ENCODE measurements around the gene LACRT. TPM values are rescaled to one million over a fixed set of nuclear protein-coding genes. Genes with fewer than 3 reads are reported as not detected.

LACRT gene
- total and polyA plus RNA-seq, 2 of the 4 experiments (the other 2 are of a cell fraction), result not detected

DNA sequence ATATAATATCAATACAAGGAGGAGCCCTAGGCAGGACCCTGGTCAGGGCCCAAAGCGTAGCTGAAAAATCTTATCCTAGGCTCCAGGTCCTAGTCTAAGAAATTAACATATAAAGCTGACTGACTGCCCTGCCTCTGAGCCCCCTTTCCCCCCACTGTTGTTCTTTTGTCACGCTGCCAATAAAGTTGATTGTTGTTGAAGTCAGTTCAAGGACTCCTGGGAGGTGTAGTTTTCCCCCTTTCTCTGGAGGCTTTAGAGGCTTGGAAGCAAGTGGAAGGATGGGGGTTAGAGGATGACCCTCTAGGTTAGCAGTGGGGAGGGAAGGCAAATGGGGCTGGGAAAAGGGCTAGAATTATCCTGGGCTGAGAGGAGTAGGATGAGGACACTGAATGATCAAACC is 49.5 kb downstream of the LACRT start:
- dilution Hi-C loops (cut with HindIII; ENCODE audit: low sequenced_read_pairs, unreplicated experiment), result no loop called here
- Histone ChIP-seq H3K9me1 (ENCODE audit: insufficient read depth, low read length) (no peaks in the 10 kb centered on the region), H4K20me1 (ENCODE audit: insufficient read depth, low read length) (no peaks in the 10 kb centered on the region), H2AFZ (replicated peaks; ENCODE audit: low read length, poor library complexity) (no peak overlapping the region), H2AK9ac (replicated peaks; ENCODE audit: low read depth, low read length, poor library complexity) (no peak overlapping the region), H3K4ac (ENCODE audit: low read depth, low read length) (no peak overlapping the region), H2AK5ac (ENCODE audit: low read depth, low read length) (no peak overlapping the region), H4K8ac (ENCODE audit: low read depth in 2 of 2, low read length in 2 of 2) (no peak overlapping the region), H3K79me1 (ENCODE audit: low read depth in 1 of 2, low read length in 2 of 2) (no peaks in the 10 kb centered on the region), H4K91ac (ENCODE audit: insufficient read depth, low read depth, low read length) (no peak overlapping the region), H2BK5ac (ENCODE audit: low read depth, low read length, poor library complexity, severe bottlenecking) (no peak overlapping the region), H3K27me3 (ENCODE audit: control insufficient read depth, insufficient read depth, low read length) (peaks cover 64% of the 10 kb centered on the region), H3K4me2 (ENCODE audit: low read depth, low read length) (no peak overlapping the region), H3K36me3 (ENCODE audit: control insufficient read depth, insufficient read depth, low read length) (no peaks in the 10 kb centered on the region), H3K9ac (ENCODE audit: low read depth, low read length) (no peak overlapping the region), H3K14ac (replicated peaks; ENCODE audit: low read depth, low read length) (no peak overlapping the region), H3K4me3 (ENCODE audit: insufficient read depth, low read depth, low read length) (no peak overlapping the region), H2BK120ac (ENCODE audit: low read depth, low read length) (no peak overlapping the region), H3K9me3 (ENCODE audit: control insufficient read depth, insufficient read depth, low read length) (no peaks in the 10 kb centered on the region), H4K5ac (ENCODE audit: low read depth, low read length) (no peak overlapping the region), H2BK15ac (ENCODE audit: low read depth, low read length) (no peak overlapping the region), H3K4me1 (ENCODE audit: control insufficient read depth, insufficient read depth, low read length) (no peaks in the 10 kb centered on the region), H3K56ac (ENCODE audit: extremely low read depth, insufficient read depth, low read length) (no peak overlapping the region), H2BK20ac (ENCODE audit: low read depth, low read length) (no peak overlapping the region), H3K27ac (ENCODE audit: insufficient read depth, low read length) (no peak overlapping the region), H3K18ac (ENCODE audit: low read depth, low read length) (no peak overlapping the region), H3K23ac (ENCODE audit: low read depth, low read length) (no peak overlapping the region)
- DNase-seq, result no peak
- intact Hi-C loops (cut with micrococcal nuclease), result no loop called here
- ChIA-PET CTCF (no interaction called here), POLR2A (ENCODE audit: unreplicated experiment) (no interaction called here)
- no peak for ATAC-seq (ENCODE audit: low read depth)
- in situ Hi-C loops (cut with MboI; ENCODE audit: low sequenced_read_pairs), result no loop called here
- TF ChIP-seq NFE2L2 (IDR thresholded peaks at IDR 0.05; ENCODE audit: low read depth, low read length) (no peak), RAD21 (IDR thresholded peaks at IDR 0.05; ENCODE audit: low read length) (no peak), CTCF (conservative IDR thresholded peaks at IDR 0.05; ENCODE audit: low read depth, low read length) (no peak), MAFK (IDR thresholded peaks at IDR 0.05; ENCODE audit: low read depth, low read length) (no peak), USF2 (IDR thresholded peaks at IDR 0.05; ENCODE audit: low read depth, low read length) (no peak), FOS (IDR thresholded peaks at IDR 0.05; ENCODE audit: low read depth, low read length) (no peak), POLR2A (IDR thresholded peaks at IDR 0.05; ENCODE audit: low read depth, low read length) (no peak), BHLHE40 (IDR thresholded peaks at IDR 0.05; ENCODE audit: low read depth, low read length) (no peak), CHD1 (IDR thresholded peaks at IDR 0.05; ENCODE audit: low read depth, low read length) (no peak), MXI1 (IDR thresholded peaks at IDR 0.05; ENCODE audit: borderline replicate concordance, low read depth, low read length) (no peak), SMC3 (IDR thresholded peaks at IDR 0.05; ENCODE audit: low read depth, low read length) (no peak), MAZ (IDR thresholded peaks at IDR 0.05; ENCODE audit: borderline replicate concordance, low read depth, low read length) (no peak)
- TF ChIP-seq, protein P1, sequence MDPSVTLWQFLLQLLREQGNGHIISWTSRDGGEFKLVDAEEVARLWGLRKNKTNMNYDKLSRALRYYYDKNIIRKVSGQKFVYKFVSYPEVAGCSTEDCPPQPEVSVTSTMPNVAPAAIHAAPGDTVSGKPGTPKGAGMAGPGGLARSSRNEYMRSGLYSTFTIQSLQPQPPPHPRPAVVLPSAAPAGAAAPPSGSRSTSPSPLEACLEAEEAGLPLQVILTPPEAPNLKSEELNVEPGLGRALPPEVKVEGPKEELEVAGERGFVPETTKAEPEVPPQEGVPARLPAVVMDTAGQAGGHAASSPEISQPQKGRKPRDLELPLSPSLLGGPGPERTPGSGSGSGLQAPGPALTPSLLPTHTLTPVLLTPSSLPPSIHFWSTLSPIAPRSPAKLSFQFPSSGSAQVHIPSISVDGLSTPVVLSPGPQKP (IDR thresholded peaks at IDR 0.05; ENCODE audit: borderline replicate concordance, low read depth, low read length), result no peak
- BruUV-seq (replicated peaks), result no TSS peak
- no CpG with 5 or more reads among the region's 2 CpGs for WGBS, 2 experiments (ENCODE audit: extremely low coverage in 2 of 2, insufficient read length in 1 of 2)
